ENCODE data around the gene ZNF474.
A peak's percentile ranks its signal among the peaks of the same experiment; 100 is the strongest.

The ZNF474 gene

DNA sequence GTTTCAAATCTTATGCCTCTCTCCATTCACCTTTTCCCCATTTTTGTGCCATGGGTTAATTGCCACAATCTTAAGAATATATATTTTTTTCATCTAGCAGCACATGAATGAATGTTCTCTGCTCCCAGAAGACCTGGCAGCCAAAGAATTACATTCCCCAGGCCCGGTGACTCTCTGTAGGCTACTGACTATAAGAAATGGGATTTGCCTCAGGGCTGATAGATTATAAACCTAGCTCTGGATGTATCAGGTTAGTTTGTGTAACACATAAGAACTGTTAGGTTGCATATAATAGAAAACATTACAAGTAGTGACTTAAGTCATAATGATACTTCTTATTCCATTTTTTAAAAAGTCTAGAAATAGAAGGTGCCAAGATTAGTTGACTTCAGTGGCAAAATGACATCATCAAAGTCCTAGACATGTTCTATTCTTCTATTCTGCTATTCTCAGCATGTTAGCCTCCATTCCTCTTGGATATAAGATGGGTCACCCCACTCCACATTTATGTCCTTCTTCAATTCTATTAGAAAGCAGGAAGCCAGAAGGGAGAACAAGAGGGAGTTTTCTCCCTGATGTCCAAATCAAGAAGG is 10.9 kb upstream of the ZNF474 start:
- no peak for DNase-seq (ENCODE audit: low read depth)
- TF ChIP-seq, protein P1, sequence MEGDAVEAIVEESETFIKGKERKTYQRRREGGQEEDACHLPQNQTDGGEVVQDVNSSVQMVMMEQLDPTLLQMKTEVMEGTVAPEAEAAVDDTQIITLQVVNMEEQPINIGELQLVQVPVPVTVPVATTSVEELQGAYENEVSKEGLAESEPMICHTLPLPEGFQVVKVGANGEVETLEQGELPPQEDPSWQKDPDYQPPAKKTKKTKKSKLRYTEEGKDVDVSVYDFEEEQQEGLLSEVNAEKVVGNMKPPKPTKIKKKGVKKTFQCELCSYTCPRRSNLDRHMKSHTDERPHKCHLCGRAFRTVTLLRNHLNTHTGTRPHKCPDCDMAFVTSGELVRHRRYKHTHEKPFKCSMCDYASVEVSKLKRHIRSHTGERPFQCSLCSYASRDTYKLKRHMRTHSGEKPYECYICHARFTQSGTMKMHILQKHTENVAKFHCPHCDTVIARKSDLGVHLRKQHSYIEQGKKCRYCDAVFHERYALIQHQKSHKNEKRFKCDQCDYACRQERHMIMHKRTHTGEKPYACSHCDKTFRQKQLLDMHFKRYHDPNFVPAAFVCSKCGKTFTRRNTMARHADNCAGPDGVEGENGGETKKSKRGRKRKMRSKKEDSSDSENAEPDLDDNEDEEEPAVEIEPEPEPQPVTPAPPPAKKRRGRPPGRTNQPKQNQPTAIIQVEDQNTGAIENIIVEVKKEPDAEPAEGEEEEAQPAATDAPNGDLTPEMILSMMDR (conservative IDR thresholded peaks at IDR 0.05; ENCODE audit: low read depth, low read length), result no peak
- no peak overlapping the region for H3K4me3 ChIP-seq (ENCODE audit: low read depth, low read length)

DNA sequence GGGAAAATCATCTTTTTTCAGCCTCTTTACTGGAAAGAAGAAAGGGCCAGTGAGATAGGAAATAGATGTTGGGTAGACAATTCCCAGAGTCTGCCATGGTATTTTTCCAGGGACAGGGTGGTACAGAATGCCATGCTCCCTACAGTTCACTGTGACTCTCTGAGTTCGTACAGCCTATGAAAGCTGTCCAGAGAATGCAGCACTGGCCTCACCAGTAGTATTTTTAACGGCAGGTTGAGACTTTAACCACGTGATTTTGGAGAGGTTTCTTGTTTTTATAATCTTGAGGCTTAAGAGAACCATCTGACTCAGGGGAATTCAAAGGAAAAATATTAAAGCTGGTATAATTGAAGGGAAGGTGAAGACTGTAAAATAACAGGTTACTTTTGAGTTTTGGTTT is 10.1 kb upstream of the ZNF474 start:
- TF ChIP-seq, protein P1 (conservative IDR thresholded peaks at IDR 0.05; ENCODE audit: low read depth, low read length), result no peak
- H3K4me3 ChIP-seq (ENCODE audit: low read depth, low read length), result no peak overlapping the region
- DNase-seq (ENCODE audit: low read depth), result no peak

DNA sequence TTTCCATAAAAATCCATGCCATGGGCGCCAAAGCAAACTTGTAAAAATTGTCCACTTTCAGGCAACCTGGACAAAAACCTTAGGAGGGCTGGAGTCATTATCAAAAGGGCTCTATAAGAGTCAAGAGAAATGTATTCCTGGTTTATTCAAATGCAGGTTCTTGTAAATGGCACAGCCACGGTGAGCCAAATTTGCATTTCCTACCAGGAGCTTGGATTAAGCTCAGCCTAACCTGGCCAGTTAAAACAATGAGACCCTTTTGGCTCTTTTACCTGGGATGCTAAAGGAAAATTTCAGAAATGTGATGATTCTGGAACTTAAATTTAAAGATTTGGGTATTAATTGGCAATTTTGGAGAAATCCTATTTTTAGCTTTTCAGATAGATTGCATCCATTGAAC is 8.9 kb upstream of the ZNF474 start:
- H3K4me3 ChIP-seq (ENCODE audit: low read depth, low read length), result no peak overlapping the region
- TF ChIP-seq, protein P1 (conservative IDR thresholded peaks at IDR 0.05; ENCODE audit: low read depth, low read length), result no peak
- no peak for DNase-seq (ENCODE audit: low read depth)

DNA sequence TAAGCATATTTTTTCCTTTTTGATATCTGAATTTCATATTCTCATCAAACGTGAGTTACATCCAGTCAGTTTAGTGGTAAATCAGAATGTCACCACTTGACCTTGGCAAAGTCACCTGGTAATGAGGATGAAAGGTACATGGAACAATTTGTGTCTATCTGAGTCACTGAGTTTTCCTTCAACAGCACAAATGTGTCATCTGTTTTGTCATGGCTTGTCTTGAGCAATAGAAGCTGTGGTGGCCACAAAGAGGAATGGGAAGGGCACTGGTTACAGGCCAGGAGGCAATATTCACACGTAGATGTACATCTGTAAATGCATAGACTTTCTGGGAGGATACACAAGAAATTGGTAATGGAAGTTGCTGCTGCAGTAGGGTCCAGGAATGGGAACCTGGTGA is 8.4 kb upstream of the ZNF474 start:
- TF ChIP-seq, protein P1 (conservative IDR thresholded peaks at IDR 0.05; ENCODE audit: low read depth, low read length), result no peak
- no peak overlapping the region for H3K4me3 ChIP-seq (ENCODE audit: low read depth, low read length)
- DNase-seq (ENCODE audit: low read depth), result no peak

DNA sequence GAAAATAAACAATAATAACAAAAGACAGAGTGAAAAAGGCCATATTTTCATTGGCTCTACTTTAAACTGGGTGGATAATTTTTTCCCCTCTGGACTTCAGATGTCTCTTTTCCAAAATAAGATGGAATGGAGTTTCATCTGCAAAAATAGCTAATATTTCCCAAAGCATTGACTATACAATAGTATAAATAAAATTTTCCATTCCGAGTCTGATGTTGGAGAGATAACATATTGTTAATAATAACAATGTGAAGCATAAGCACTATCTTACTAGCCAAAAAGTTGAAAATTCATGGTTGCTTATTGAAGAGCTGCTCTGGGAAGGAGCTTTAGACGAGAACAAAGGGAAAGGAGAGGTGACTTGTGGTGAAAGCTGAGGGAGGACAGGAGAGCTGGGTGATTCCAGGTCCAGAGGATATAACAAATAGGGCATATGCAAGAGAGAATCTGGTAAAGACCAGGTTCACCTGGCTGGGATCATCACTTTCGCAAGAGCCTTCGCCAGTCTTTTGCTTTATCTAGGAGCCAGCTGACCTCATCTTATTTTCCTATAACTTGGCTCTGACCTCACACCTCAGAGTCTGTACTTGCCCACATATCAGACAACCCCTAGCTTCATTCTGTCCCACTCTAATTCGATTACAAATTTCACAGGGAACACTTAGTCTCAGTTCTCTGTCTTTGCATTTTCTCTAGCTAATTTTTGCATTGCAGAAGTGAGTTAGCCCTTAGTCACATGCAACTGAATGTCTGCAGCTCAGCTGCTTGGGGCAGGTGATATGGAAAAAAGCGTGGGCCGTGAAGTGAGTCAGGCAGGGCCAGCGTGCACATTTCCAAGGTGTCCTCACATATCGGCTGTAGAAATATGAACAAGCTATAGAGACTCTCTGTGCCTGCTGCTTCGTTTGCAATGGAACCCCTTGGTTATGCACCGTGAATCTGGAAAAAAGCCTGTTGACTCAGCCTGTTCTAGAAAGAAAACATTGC is 7.6 kb upstream of the ZNF474 start:
- TF ChIP-seq, protein P1 (conservative IDR thresholded peaks at IDR 0.05; ENCODE audit: low read depth, low read length), result no peak
- no peak overlapping the region for H3K4me3 ChIP-seq (ENCODE audit: low read depth, low read length)
- DNase-seq (ENCODE audit: low read depth), result peak; percentile 63

DNA sequence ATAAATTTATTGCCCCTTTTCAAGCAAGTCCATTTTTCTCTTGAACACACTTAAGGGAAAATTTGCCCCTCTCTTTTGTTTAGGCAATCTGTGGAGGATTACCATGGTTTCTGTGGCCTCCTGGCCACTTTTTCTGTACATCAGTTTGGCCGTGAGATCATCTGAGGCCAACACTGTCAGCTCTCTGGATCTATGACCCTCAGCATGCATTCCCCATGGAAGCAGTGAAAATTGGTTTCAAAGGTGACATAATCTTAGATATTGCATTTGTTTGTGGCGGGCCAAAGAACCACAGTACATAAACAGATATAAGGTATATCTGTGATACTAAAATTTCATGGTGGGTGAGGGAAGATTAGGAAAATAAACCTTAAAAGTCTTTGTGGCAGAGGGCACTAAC is 4.6 kb upstream of the ZNF474 start:
- TF ChIP-seq, protein P1 (conservative IDR thresholded peaks at IDR 0.05; ENCODE audit: low read depth, low read length), result no peak
- H3K4me3 ChIP-seq (ENCODE audit: low read depth, low read length), result no peak overlapping the region
- no peak for DNase-seq (ENCODE audit: low read depth)
